Measurements from ENCODE around the gene ZMYM5. TPM values are rescaled to one million over a fixed set of nuclear protein-coding genes. Genes with fewer than 3 reads are reported as not detected.

Gene ZMYM5
- total and polyA plus RNA-seq, 2 of the 13 experiments (the other 11 are each of a cell fraction or from before 2014, with no cell fraction given): 7.8 to 9.4 TPM

GRCh38 chr13:19863323-19864023, at the start of gene ZMYM5 (continued):
- TF ChIP-seq GMEB2 (CRISPR knock-in tag; IDR thresholded peaks at IDR 0.05; ENCODE audit: low read depth): no peak
- no peak for TF ChIP-seq ZNF570 (CRISPR knock-in tag; IDR thresholded peaks at IDR 0.05; ENCODE audit: borderline replicate concordance)
- peak; percentile 43; the same call in 1 of the 2 replicates for TF ChIP-seq REPIN1 (CRISPR knock-in tag; IDR thresholded peaks at IDR 0.05; ENCODE audit: borderline replicate concordance, low read depth)
- peak; percentile 99 for TF ChIP-seq ZNF770 (CRISPR knock-in tag; IDR thresholded peaks at IDR 0.05)
- TF ChIP-seq KLF15 (CRISPR knock-in tag; IDR thresholded peaks at IDR 0.05; ENCODE audit: borderline replicate concordance): no peak
- TF ChIP-seq ZNF557 (CRISPR knock-in tag; IDR thresholded peaks at IDR 0.05): no peak
- TF ChIP-seq ELF1 (CRISPR knock-in tag; IDR thresholded peaks at IDR 0.05): peak; percentile 41; the same call in 1 of the 2 replicates
- TF ChIP-seq HNF1B (CRISPR knock-in tag; IDR thresholded peaks at IDR 0.05): peak; percentile 48; the same call in 1 of the 2 replicates
- TF ChIP-seq SALL1 (CRISPR knock-in tag; IDR thresholded peaks at IDR 0.05): peak; percentile 57
- TF ChIP-seq SYNCRIP (IDR thresholded peaks at IDR 0.05; ENCODE audit: insufficient read depth, low read depth, low read length): no peak
- TF ChIP-seq KLF6 (CRISPR knock-in tag; IDR thresholded peaks at IDR 0.05): no peak; the same call in 1 of the 2 replicates
- TF ChIP-seq ZBED4 (CRISPR knock-in tag; IDR thresholded peaks at IDR 0.05; ENCODE audit: borderline replicate concordance): no peak
- TF ChIP-seq RNF2 (conservative IDR thresholded peaks at IDR 0.05; ENCODE audit: low read depth): peak; percentile 85
- peak in 1 of 2 experiments; percentile 55; a peak in 2 of 4 replicates for TF ChIP-seq KLF16 (CRISPR knock-in tag; IDR thresholded peaks at IDR 0.05)
- no peak for TF ChIP-seq TOPORS (CRISPR knock-in tag; IDR thresholded peaks at IDR 0.05)
- peak; percentile 48; the same call in 1 of the 2 replicates for TF ChIP-seq KDM2A (CRISPR knock-in tag; IDR thresholded peaks at IDR 0.05; ENCODE audit: borderline replicate concordance, low read depth)
- TF ChIP-seq ZNF567 (CRISPR knock-in tag; IDR thresholded peaks at IDR 0.05; ENCODE audit: borderline replicate concordance): no peak
- TF ChIP-seq LCORL (IDR thresholded peaks at IDR 0.05): no peak
- TF ChIP-seq LCORL (CRISPR knock-in tag; IDR thresholded peaks at IDR 0.05): peak; percentile 46; the same call in 1 of the 2 replicates

Data from HepG2 (cell line).